HCT116 (cell line): ENCODE data around the gene ABHD12B. TPM values are rescaled to one million over a fixed set of nuclear protein-coding genes. Genes with fewer than 3 reads are reported as not detected.

Source experiments
- ATAC-seq: fragments of 200-7000 bp; cut with Tn5 transposase; 2 replicates; pipeline ENCODE4 v1.9.1; 2020; ENCODE audit warnings: mild to moderate bottlenecking, moderate library complexity
- BruUV-seq: library from RNA; stranded (reverse); fragments of 400-500 nt; replicated peaks from 2 replicates; lab custom pipeline; 2021; lab: Mats Ljungman, UMichigan
- CTCF ChIA-PET: fragments of 300-600 bp; sonication (Branson Sonifier 250); formaldehyde crosslinking; loops from one replicate; lab custom pipeline; 2021; ENCODE audit warnings: antibody characterized with exemption; lab: Charles Lee
- POLR2A ChIA-PET: fragments of 300-600, 350-600 bp; sonication (Branson Sonifier 250); formaldehyde crosslinking; loops from one replicate; lab custom pipeline; 2021; ENCODE audit warnings: antibody characterized with exemption; lab: Charles Lee
- RAD21 ChIA-PET, 2 experiments: fragments of 300-600 bp; sonication (Branson Sonifier 250); formaldehyde crosslinking; loops; one replicate each; lab custom pipeline; 2023; ENCODE audit warnings: low total read pairs in 2 of 2; ENCODE audit not compliant: uncharacterized antibody in 2 of 2, unreplicated experiment in 2 of 2, low non-redundant PET in 1 of 2; lab: Charles Lee
- DNase-seq: peaks from one replicate; pipeline ENCODE4 v3.0.0-alpha.2; 2010; ENCODE audit warnings: low read depth, low spot score
- H2AFZ ChIP-seq: fragments of 200-600 bp; shearing (Covaris generic), sonication (generic); 2 replicates; pipeline ENCODE4 v1.6.1; 2017; ENCODE audit warnings: low read depth, mixed run types, mixed read lengths, antibody characterized with exemption, low read length; ENCODE audit not compliant: poor library complexity, severe bottlenecking
- H3K27ac ChIP-seq: 2 replicates; pipeline ENCODE4 v1.5.1; 2012; ENCODE audit warnings: low read depth, low read length
- H3K27me3 ChIP-seq: fragments of 200-600 bp; sonication (generic); 2 replicates; pipeline ENCODE4 v1.6.1; 2016; ENCODE audit warnings: mixed run types, low read length, mixed read lengths; ENCODE audit not compliant: insufficient read depth
- H3K36me3 ChIP-seq, 2 experiments: fragments of 200-500 bp in 1 of 2; fragments of 200-600 bp in 1 of 2; sonication (Bioruptor generic) in 1 of 2; sonication (generic) in 1 of 2; 2 replicates each; pipeline versions ENCODE4 v1.5.1 to v1.6.1; 2014 to 2016; ENCODE audit warnings: low read length in 2 of 2, inconsistent platforms in 1 of 2, mixed read lengths in 1 of 2, mixed run types in 1 of 2; ENCODE audit not compliant: insufficient read depth in 2 of 2, control insufficient read depth in 1 of 2
- H3K4me1 ChIP-seq, 2 experiments: fragments of 200-600 bp in 1 of 2; sonication (generic) in 1 of 2; 2 replicates each; pipeline versions ENCODE4 v1.5.1 to v1.6.1; 2012 to 2017; ENCODE audit warnings: low read length in 2 of 2, inconsistent platforms in 1 of 2, mild to moderate bottlenecking in 1 of 2, mixed read lengths in 1 of 2, mixed run types in 1 of 2, moderate library complexity in 1 of 2; ENCODE audit not compliant: insufficient read depth in 2 of 2, control insufficient read depth in 1 of 2
- H3K4me2 ChIP-seq: fragments of 200-600 bp; sonication (generic); 2 replicates; pipeline ENCODE4 v1.6.1; 2017; ENCODE audit warnings: mixed run types, low read length, mixed read lengths
- H3K4me3 ChIP-seq, 2 experiments: fragments of 200-600 bp in 1 of 2; sonication (generic) in 1 of 2; replicated peaks in 1 of 2; 2 replicates each; pipeline ENCODE4 v1.5.1; 2011 to 2016; ENCODE audit warnings: low read length in 2 of 2, control low read depth in 1 of 2, low read depth in 1 of 2, mild to moderate bottlenecking in 1 of 2, mixed read lengths in 1 of 2, mixed run types in 1 of 2
- H3K79me2 ChIP-seq: fragments of 200-600 bp; sonication (generic); 2 replicates; pipeline ENCODE4 v1.6.1; 2017; ENCODE audit warnings: mild to moderate bottlenecking, mixed run types, low read length, moderate library complexity, mixed read lengths; ENCODE audit not compliant: insufficient read depth
- H3K9ac ChIP-seq: fragments of 200-600 bp; sonication (generic); 2 replicates; pipeline ENCODE4 v1.6.1; 2016; ENCODE audit warnings: low read length, mixed read lengths
- H3K9me2 ChIP-seq: fragments of 200-600 bp; sonication (generic), shearing (Covaris generic); 2 replicates; pipeline ENCODE4 v1.6.1; 2017; ENCODE audit warnings: mixed run types, mild to moderate bottlenecking, moderate library complexity; ENCODE audit not compliant: insufficient read depth
- H3K9me3 ChIP-seq, 2 experiments: fragments of 200-500 bp in 1 of 2; fragments of 200-600 bp in 1 of 2; sonication (Bioruptor generic) in 1 of 2; sonication (generic) in 1 of 2; 2 replicates each; pipeline ENCODE4 v1.6.1; 2014 to 2017; ENCODE audit warnings: low read length in 2 of 2, mixed read lengths in 2 of 2, inconsistent platforms in 1 of 2, low read depth in 1 of 2, mild to moderate bottlenecking in 1 of 2, mixed run types in 1 of 2, moderate library complexity in 1 of 2; ENCODE audit not compliant: control insufficient read depth in 1 of 2, insufficient read depth in 1 of 2
- H4K20me1 ChIP-seq: fragments of 200-600 bp; sonication (generic), shearing (Covaris generic); 2 replicates; pipeline ENCODE4 v1.6.1; 2017; ENCODE audit warnings: mixed run types, mild to moderate bottlenecking, moderate library complexity; ENCODE audit not compliant: insufficient read depth
- CBX3 ChIP-seq: IDR thresholded peaks from 2 replicates; pipeline ENCODE4 v1.6.1; 2012; ENCODE audit warnings: low read depth
- CTCF ChIP-seq, 3 experiments: fragments of 200-600 bp in 1 of 3; sonication (generic) in 1 of 3; IDR thresholded peaks in 2 of 3; conservative IDR thresholded peaks in 1 of 3; 2 replicates each; pipeline ENCODE4 v1.5.1; 2012 to 2017; ENCODE audit warnings: low read depth in 2 of 3, low read length in 2 of 3, antibody characterized with exemption in 1 of 3, borderline replicate concordance in 1 of 3, control low read depth in 1 of 3, mild to moderate bottlenecking in 1 of 3, mixed read lengths in 1 of 3, mixed run types in 1 of 3, moderate library complexity in 1 of 3; ENCODE audit not compliant: insufficient read depth in 1 of 3
- RAD21 ChIP-seq: IDR thresholded peaks from 2 replicates; pipeline ENCODE4 v1.6.1; 2012; ENCODE audit warnings: low read depth, mild to moderate bottlenecking
- ZFX ChIP-seq: fragments of 450-650 bp; IDR thresholded peaks from 2 replicates; pipeline ENCODE4 v1.6.1; 2017
- intact Hi-C: fragments of 100-400 bp; cut with micrococcal nuclease; formaldehyde crosslinking; loops from 2 replicates; pipeline ENCODE4 v1.10.0; 2022
- total RNA-seq: library from RNA; stranded (reverse); gene quantifications from one replicate; pipeline ENCODE4 v1.2.1, GENCODE V29; 2021; ENCODE audit not compliant: unreplicated experiment
- TF ChIP-seq, protein P1 (sequence below): IDR thresholded peaks from 2 replicates; pipeline ENCODE4 v1.6.1; 2012; ENCODE audit warnings: low read depth
- TF ChIP-seq, protein P2 (sequence below): IDR thresholded peaks from 2 replicates; pipeline ENCODE4 v1.6.1; 2012

ABHD12B gene
- total RNA-seq, 1 experiment from 2014 or later = 0.74 TPM

DNA sequence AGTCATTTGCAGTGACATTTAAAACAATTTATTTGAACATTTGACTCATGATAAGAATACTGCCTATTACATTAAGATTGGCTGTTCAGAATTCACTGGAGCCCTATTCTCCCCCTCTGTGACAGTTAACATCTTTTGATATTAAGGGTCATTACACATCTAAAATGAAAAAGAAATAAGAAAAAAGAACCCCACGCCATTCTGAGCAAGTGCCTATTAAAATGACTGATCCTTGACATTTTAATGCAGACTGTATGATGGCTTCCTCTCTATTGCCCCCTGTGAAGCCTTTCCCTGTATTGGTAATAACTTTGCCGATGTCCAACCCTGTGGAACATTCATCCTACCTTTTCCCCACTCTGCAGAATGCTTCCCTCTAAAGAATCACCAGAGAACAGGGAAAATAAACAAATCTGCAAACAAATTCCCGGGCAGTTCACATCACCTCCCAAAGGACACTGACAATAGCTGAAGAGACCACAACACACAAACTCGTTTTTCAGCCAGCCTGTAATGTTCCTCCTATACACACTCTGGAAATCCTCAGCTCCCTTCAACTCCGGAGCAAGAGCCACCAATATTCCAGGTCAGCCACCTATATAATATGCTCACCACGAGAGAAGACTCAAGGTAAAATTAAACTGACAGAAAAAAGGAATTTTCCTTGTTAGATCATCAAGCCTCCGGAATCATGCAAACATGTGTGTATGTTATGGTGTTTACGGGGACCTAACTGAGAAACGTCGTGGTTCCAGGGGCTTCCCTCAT is 42.9 kb upstream of the ABHD12B start (continued):
- TF ChIP-seq, protein P1, sequence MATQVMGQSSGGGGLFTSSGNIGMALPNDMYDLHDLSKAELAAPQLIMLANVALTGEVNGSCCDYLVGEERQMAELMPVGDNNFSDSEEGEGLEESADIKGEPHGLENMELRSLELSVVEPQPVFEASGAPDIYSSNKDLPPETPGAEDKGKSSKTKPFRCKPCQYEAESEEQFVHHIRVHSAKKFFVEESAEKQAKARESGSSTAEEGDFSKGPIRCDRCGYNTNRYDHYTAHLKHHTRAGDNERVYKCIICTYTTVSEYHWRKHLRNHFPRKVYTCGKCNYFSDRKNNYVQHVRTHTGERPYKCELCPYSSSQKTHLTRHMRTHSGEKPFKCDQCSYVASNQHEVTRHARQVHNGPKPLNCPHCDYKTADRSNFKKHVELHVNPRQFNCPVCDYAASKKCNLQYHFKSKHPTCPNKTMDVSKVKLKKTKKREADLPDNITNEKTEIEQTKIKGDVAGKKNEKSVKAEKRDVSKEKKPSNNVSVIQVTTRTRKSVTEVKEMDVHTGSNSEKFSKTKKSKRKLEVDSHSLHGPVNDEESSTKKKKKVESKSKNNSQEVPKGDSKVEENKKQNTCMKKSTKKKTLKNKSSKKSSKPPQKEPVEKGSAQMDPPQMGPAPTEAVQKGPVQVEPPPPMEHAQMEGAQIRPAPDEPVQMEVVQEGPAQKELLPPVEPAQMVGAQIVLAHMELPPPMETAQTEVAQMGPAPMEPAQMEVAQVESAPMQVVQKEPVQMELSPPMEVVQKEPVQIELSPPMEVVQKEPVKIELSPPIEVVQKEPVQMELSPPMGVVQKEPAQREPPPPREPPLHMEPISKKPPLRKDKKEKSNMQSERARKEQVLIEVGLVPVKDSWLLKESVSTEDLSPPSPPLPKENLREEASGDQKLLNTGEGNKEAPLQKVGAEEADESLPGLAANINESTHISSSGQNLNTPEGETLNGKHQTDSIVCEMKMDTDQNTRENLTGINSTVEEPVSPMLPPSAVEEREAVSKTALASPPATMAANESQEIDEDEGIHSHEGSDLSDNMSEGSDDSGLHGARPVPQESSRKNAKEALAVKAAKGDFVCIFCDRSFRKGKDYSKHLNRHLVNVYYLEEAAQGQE = no peak
- no peak for TF ChIP-seq CTCF (IDR thresholded peaks at IDR 0.05 in 2 of 3, conservative IDR thresholded peaks at IDR 0.05 in 1 of 3; ENCODE audit: borderline replicate concordance in 1 of 3, insufficient read depth in 1 of 3, low read depth in 2 of 3, low read length in 2 of 3)
- TF ChIP-seq CBX3 = no peak

- Histone ChIP-seq H3K4me1 (peaks cover 11 to 19% of the 10 kb centered on the region in 2 experiments), H3K9me2 (no peaks in the 10 kb centered on the region), H3K9ac (peak overlapping the region; percentile 65), H3K27ac (no peak overlapping the region), H3K36me3 (no peaks in the 10 kb centered on the region), H3K4me2 (peak overlapping the region; percentile 91), H3K27me3 (0 out of 2 replicates have a peak, but pooled peaks cover 3% of the 10 kb centered on the region), H3K9me3 (no peaks in the 10 kb centered on the region), H3K4me3 (peak overlapping the region; percentile 69 to 75), H3K79me2 (peaks cover 49% of the 10 kb centered on the region), H2AFZ (no peak overlapping the region), H4K20me1 (no peaks in the 10 kb centered on the region; the same call in 1 of the 2 replicates)
- ATAC-seq = no peak
- DNase-seq = no peak
- intact Hi-C loops = no loop called here
- TSS peak; percentile 35 for BruUV-seq
- ChIA-PET CTCF (interaction anchor here (1.2 to 3.2 kb wide), 2 partner anchors 31 kb away, joined by 4 to 10 read pairs; no protein-coding TSS in a partner anchor), RAD21 (no interaction called here), POLR2A (no interaction called here)
- TF ChIP-seq ZFX = no peak
- no peak for TF ChIP-seq RAD21
- TF ChIP-seq, protein P2, sequence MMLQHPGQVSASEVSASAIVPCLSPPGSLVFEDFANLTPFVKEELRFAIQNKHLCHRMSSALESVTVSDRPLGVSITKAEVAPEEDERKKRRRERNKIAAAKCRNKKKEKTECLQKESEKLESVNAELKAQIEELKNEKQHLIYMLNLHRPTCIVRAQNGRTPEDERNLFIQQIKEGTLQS = no peak
Observed at GRCh38 chr14:50829489-50830043, 42.3 kb upstream of the ABHD12B start.
